Posterior vena cava (tissue), 2 donors: Measurements from ENCODE around the gene ROCK2. TPM values are rescaled to one million over a fixed set of nuclear protein-coding genes. Genes with fewer than 3 reads are reported as not detected.

Source experiments
- DNase-seq: peaks from one replicate; pipeline ENCODE4 v3.0.0-alpha.2; 2020; ENCODE audit warnings: low spot score
- intact Hi-C, 2 donors: fragments of 100-400 bp; cut with DNase I; formaldehyde crosslinking; loops; one replicate each; pipeline versions ENCODE4 v1.14.1 to v1.14.2; 2022 to 2023
- long read RNA-seq, 2 donors: library from polyadenylated mRNA; unstranded; transcript quantifications; one replicate each; pipeline ENCODE4 v2.0.0, GENCODE V29; 2020 to 2021
- total RNA-seq, 2 donors: library from RNA; stranded (reverse); fragmentation: NEBNext Ultra II Directional; extraction: Animal tissue kit (Norgen Biotek cat#: 25700); gene quantifications; one replicate each; pipeline ENCODE4 v1.2.1, GENCODE V29; 2021
- donor health status: DM: yes; HTN: yes; CAD: no.
- donor health status: DM: yes; HTN: yes; CAD: no.

Gene ROCK2
- 100 to 1,000 TPM; 109 to 186 TPM for total RNA-seq
- long read RNA-seq, donor 1, full-length matches to known transcripts: 1 of 60 reads
- long read RNA-seq, donor 1, partial matches to known transcripts: 43 of 60 reads
- long read RNA-seq, donor 1, other reads (novel, unspliced or antisense): 16 of 60 reads
- long read RNA-seq, donor 2, partial matches to known transcripts: 12 of 22 reads
- long read RNA-seq, donor 2, other reads (novel, unspliced or antisense): 10 of 22 reads

- intact Hi-C loops: loop anchor here (5.0 to 10.0 kb wide), 3 partner anchors 68 to 110 kb away; no protein-coding TSS in a partner anchor
- DNase-seq: peak; percentile 95
Measured at GRCh38 chr2:11344342-11344955, at the start of gene ROCK2. Gene ROCK2 (minus strand): TSS chr2:11344636. CDS start chr2:11344136, 500 bp downstream.

GRCh38 chr2:11393711-11394236 is 49.3 kb upstream of the ROCK2 start:
- no peak for DNase-seq
- intact Hi-C loops: no loop called here

GRCh38 chr2:11391942-11392266 is 47.5 kb upstream of the ROCK2 start:
- DNase-seq: no peak
- intact Hi-C loops: no loop called here

- intact Hi-C loops: no loop called here
Measured at GRCh38 chr2:11390399-11390658, 45.9 kb upstream of the ROCK2 start.

GRCh38 chr2:11389551-11390398 is 45.3 kb upstream of the ROCK2 start:
- DNase-seq: no peak
- intact Hi-C loops: no loop called here

More at GRCh38 chr2:11390399-11390658, 45.9 kb upstream of the ROCK2 start:
- DNase-seq: no peak

- DNase-seq: no peak
- intact Hi-C loops: no loop called here
Measured at GRCh38 chr2:11389052-11389420, 44.6 kb upstream of the ROCK2 start.

- no peak for DNase-seq
- intact Hi-C loops: no loop called here
Measured at GRCh38 chr2:11388262-11389051, 44.0 kb upstream of the ROCK2 start.

GRCh38 chr2:11387843-11388242 is 43.4 kb upstream of the ROCK2 start:
- intact Hi-C loops: no loop called here
- DNase-seq: no peak

GRCh38 chr2:11387100-11387390 is 42.6 kb upstream of the ROCK2 start:
- DNase-seq: no peak
- intact Hi-C loops: no loop called here

GRCh38 chr2:11385847-11386246 is 41.4 kb upstream of the ROCK2 start:
- intact Hi-C loops: no loop called here

GRCh38 chr2:11385216-11385615 is 40.8 kb upstream of the ROCK2 start:
- intact Hi-C loops: no loop called here
- DNase-seq: no peak

More at GRCh38 chr2:11385847-11386246, 41.4 kb upstream of the ROCK2 start:
- DNase-seq: no peak

GRCh38 chr2:11379558-11379957 is 35.1 kb upstream of the ROCK2 start:
- intact Hi-C loops: no loop called here
- DNase-seq: no peak

GRCh38 chr2:11377928-11378545 is 33.6 kb upstream of the ROCK2 start:
- intact Hi-C loops: no loop called here
- no peak for DNase-seq

GRCh38 chr2:11376071-11376470 is 31.6 kb upstream of the ROCK2 start:
- intact Hi-C loops: no loop called here
- DNase-seq: no peak

- DNase-seq: no peak
- intact Hi-C loops: no loop called here
Measured at GRCh38 chr2:11375689-11376027, 31.2 kb upstream of the ROCK2 start.

GRCh38 chr2:11375025-11375688 is 30.7 kb upstream of the ROCK2 start:
- intact Hi-C loops: no loop called here
- no peak for DNase-seq

GRCh38 chr2:11373096-11373495 is 28.7 kb upstream of the ROCK2 start:
- DNase-seq: no peak
- intact Hi-C loops: no loop called here

GRCh38 chr2:11371092-11371937 is 26.9 kb upstream of the ROCK2 start:
- no peak for DNase-seq
- intact Hi-C loops: no loop called here
